Activated T-cell treated with anti-CD3 and anti-CD28 coated beads, Interleukin-2, amount 50 U/mL, for 4 hours (primary cell): ENCODE results near the gene TALDO1. TPM values are rescaled to one million over a fixed set of nuclear protein-coding genes. Genes with fewer than 3 reads are reported as not detected.
A peak's percentile ranks its signal among the peaks of the same experiment; 100 is the strongest.

Experiments used
- ATAC-seq, 2 donors: fragments of 200-7000 bp; cut with Tn5 transposase; one replicate each; pipeline ENCODE4 v1.10.0; 2021
- DNase-seq: peaks from one replicate; pipeline ENCODE4 v3.0.0-alpha.2; 2020
- H3K27me3 Mint-ChIP-seq: one replicate; pipeline ENCODE4 v1.8.0; 2021; ENCODE audit warnings: low read depth, mixed read lengths
- H3K36me3 Mint-ChIP-seq: one replicate; pipeline ENCODE4 v1.8.0; 2022; ENCODE audit warnings: mixed read lengths; ENCODE audit not compliant: insufficient read depth
- H3K4me1 Mint-ChIP-seq: one replicate; pipeline ENCODE4 v1.8.0; 2021; ENCODE audit warnings: low read depth, mixed read lengths
- H3K4me3 Mint-ChIP-seq: one replicate; pipeline ENCODE4 v1.8.0; 2021; ENCODE audit warnings: mild to moderate bottlenecking, moderate library complexity, mixed read lengths
- H3K9me3 Mint-ChIP-seq: one replicate; pipeline ENCODE4 v1.8.0; 2021; ENCODE audit warnings: mixed read lengths
- total RNA-seq, 3 donors: library from RNA; stranded (reverse); gene quantifications; one replicate each; pipeline ENCODE4 v1.2.1, GENCODE V29; 2021

The TALDO1 gene
- total RNA-seq, 3 donors from 2014 or later, result 281 to 316 (median 313) TPM

DNA sequence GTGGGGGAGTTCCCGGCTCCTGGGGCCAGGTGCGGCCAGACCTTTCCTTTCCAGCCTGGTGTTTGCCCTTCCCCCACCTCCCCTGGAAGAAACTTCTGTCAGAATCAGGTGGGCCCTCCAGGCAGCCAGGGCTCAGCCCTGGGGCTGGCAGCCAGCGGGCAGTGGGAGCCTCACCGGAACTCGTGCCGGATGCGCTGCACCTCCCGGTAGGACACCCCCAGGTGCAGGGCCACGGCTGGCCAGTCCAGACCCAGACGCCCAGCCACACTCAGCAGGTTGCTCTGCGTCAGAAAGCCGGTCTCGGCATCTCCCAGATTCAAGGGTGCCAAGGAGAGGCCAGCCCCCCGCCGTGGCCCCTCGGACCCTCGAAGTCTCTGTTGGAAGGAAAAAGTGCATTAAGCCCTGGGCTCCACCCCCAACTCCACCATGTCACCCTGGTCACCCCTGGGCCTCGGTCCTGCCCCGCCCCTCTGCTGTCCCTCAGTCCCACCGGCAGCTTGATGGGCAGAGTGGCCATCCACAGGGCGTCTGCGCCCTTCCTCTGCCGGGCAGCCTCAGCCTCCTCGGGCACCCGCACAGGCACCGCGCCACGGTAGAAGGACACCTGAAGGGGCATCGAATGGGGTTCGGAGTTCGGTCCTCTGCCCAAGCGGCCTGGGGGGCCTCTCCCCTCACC lies 52.5 kb downstream of the TALDO1 start:
- DNase-seq (no peak), ATAC-seq (no peak)
- peaks cover 18% of the 10 kb centered on the region for H3K4me1 Mint-ChIP-seq
- no peak overlapping the region for H3K4me3 Mint-ChIP-seq
- H3K27me3 Mint-ChIP-seq, result no peaks in the 10 kb centered on the region
- no peaks in the 10 kb centered on the region for H3K36me3 Mint-ChIP-seq
- H3K9me3 Mint-ChIP-seq, result no peaks in the 10 kb centered on the region

DNA sequence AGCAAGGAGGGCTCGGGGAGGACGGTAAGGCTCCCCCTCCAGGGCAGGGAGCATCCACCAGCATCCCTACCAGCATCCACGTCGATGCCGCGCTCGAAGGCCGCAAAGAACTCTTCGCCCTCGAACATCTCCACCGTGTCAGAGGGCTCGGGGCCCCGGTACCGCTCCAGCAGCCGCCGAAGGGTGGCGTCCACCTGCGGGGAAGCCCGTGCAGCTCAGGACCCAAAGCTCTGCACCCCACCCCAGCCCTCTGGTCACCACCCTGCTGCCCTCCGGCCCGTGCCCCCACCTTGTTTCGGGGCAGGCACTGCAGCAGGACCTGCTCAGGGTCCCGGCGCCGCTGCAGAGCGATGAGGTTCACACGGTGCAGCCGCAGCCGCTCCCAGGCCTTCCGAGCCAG lies 53.2 kb downstream of the TALDO1 start:
- Mint-ChIP-seq H3K27me3 (no peaks in the 10 kb centered on the region), H3K36me3 (no peaks in the 10 kb centered on the region), H3K4me1 (peaks cover 18% of the 10 kb centered on the region), H3K9me3 (no peaks in the 10 kb centered on the region), H3K4me3 (no peak overlapping the region)
- DNase-seq (no peak), ATAC-seq (no peak)

- H3K4me1 Mint-ChIP-seq, result peaks cover 16% of the 10 kb centered on the region
Observed at GRCh38 chr11:801097-801780, 54.0 kb downstream of the TALDO1 start.

DNA sequence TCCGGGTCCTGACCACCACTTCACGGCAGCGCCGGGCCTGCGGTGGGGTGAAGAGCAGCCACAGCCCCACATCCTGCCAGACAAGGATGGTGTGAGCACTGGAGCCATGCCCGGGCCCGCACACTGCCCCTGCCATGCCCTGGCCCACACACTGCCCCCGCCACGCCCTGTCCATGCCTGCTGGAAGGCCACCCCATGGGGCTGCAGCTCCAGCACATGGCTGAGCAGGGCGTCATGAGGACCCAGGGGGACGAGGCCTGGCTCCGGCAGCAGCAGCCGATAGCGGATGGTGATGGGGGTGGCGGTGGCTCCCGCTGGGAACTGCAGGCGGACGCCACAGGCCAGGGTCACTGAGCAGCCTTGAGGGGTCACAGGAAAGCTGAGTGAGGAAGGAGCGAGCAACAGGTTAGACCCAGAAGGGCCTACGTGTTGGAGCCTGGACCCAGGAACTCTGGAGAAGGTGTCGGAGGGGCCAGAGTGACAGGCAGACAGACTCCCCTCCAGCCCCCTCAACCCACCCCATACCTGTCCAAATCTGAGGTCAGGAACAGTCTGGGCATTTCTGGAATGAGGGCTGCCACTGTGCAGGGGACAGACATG lies 54.9 kb downstream of the TALDO1 start:
- H3K4me3 Mint-ChIP-seq, result no peak overlapping the region
- ATAC-seq, result no peak

More at GRCh38 chr11:801097-801780, 54.0 kb downstream of the TALDO1 start:
- DNase-seq (no peak), ATAC-seq (no peak)
- Mint-ChIP-seq H3K36me3 (no peaks in the 10 kb centered on the region), H3K27me3 (no peaks in the 10 kb centered on the region), H3K9me3 (no peaks in the 10 kb centered on the region), H3K4me3 (no peak overlapping the region)

DNA sequence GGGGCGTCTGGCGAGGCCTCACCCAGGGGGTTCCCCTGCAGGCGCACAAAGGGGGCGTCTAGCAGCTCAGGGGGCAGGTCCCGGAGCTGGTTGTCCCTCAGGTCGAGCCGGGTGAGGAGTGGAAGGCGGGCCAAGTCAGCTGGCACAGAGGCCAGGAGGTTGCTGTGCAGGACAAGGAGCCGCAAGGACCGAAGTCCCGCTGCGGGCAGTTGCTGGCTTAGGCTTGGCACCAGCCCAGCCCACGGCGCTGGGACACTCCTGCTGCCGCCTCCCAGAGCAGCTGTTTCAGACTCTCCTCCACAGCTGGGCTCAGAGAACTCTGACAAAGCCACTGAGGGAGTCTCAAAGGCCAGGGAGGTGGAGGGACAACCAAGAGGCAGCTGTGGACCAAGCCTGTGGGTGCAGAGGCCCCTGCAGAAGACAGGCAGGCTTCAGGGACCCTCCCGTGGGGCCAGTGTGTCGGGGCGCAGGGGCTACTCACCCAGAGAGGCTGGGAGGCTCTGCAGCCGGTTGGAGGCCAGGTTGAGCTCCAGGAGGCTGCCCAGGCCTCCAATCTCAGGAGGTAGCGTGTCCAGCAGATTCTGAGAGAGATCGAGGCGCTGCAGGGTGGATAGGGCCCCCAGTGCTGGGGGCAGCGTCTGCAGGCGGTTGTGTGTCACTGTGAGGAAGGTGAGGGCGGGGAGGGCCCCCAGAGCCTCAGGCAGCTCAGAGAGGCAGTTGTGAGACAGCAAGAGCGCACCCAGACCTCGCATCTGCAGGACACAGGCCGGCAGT lies 55.6 kb downstream of the TALDO1 start:
- Mint-ChIP-seq H3K9me3 (no peaks in the 10 kb centered on the region), H3K36me3 (no peaks in the 10 kb centered on the region), H3K4me3 (no peak overlapping the region), H3K27me3 (no peaks in the 10 kb centered on the region), H3K4me1 (peaks cover 10% of the 10 kb centered on the region)
- ATAC-seq (no peak), DNase-seq (no peak)

More for the DNA sequence above, 54.9 kb downstream of the TALDO1 start:
- Mint-ChIP-seq H3K36me3 (no peaks in the 10 kb centered on the region), H3K4me1 (peaks cover 10% of the 10 kb centered on the region), H3K9me3 (no peaks in the 10 kb centered on the region), H3K27me3 (no peaks in the 10 kb centered on the region)
- DNase-seq, result no peak

DNA sequence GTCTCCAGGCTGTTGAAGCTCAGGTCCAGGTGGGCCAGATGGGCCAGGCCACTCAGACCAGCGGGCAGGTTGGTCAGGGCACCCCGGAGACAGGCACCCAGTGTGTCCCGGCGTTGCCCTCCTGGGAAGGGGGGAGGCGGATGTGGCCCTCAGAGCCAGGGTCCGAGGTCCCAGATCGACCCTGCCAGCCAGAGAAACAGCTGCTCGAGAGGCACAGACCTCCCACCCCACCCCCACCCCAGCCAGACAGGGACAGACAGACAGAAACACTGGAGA lies 56.1 kb downstream of the TALDO1 start:
- H3K4me1 Mint-ChIP-seq, result peaks cover 15% of the 10 kb centered on the region
- H3K27me3 Mint-ChIP-seq, result no peaks in the 10 kb centered on the region
- H3K9me3 Mint-ChIP-seq, result no peaks in the 10 kb centered on the region
- ATAC-seq (no peak), DNase-seq (no peak)
- H3K4me3 Mint-ChIP-seq, result no peak overlapping the region
- no peaks in the 10 kb centered on the region for H3K36me3 Mint-ChIP-seq

- no peak for DNase-seq
Observed at GRCh38 chr11:803770-804598, 56.7 kb downstream of the TALDO1 start.

DNA sequence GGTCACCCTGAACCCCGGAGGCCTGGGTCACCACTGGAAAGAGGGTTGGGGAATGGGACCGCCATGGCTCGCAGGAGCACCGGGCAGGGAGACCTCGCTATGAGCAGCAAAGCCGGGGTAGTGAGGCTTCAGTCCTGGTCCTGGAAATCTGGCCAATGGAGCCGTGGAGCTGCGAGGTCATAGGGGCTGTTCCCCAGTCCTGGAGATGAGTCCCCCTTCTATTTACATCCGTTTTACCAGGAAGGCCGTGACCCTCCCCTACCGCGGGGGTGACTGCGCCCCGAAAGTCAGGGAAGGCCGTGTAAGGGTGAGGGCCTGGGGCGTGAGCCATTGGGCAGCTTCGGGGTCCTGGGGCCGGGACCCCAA lies 57.3 kb downstream of the TALDO1 start:
- H3K4me1 Mint-ChIP-seq, result peaks cover 18% of the 10 kb centered on the region
- H3K36me3 Mint-ChIP-seq, result no peaks in the 10 kb centered on the region
- DNase-seq, result no peak
- peak overlapping the region; percentile 72 for H3K4me3 Mint-ChIP-seq
- ATAC-seq, result no peak
- no peaks in the 10 kb centered on the region for H3K27me3 Mint-ChIP-seq
- no peaks in the 10 kb centered on the region for H3K9me3 Mint-ChIP-seq

More at GRCh38 chr11:803770-804598, 56.7 kb downstream of the TALDO1 start:
- Mint-ChIP-seq H3K9me3 (no peaks in the 10 kb centered on the region), H3K4me1 (peaks cover 18% of the 10 kb centered on the region), H3K36me3 (no peaks in the 10 kb centered on the region), H3K27me3 (no peaks in the 10 kb centered on the region), H3K4me3 (peak overlapping the region; percentile 72)
- no peak for ATAC-seq

DNA sequence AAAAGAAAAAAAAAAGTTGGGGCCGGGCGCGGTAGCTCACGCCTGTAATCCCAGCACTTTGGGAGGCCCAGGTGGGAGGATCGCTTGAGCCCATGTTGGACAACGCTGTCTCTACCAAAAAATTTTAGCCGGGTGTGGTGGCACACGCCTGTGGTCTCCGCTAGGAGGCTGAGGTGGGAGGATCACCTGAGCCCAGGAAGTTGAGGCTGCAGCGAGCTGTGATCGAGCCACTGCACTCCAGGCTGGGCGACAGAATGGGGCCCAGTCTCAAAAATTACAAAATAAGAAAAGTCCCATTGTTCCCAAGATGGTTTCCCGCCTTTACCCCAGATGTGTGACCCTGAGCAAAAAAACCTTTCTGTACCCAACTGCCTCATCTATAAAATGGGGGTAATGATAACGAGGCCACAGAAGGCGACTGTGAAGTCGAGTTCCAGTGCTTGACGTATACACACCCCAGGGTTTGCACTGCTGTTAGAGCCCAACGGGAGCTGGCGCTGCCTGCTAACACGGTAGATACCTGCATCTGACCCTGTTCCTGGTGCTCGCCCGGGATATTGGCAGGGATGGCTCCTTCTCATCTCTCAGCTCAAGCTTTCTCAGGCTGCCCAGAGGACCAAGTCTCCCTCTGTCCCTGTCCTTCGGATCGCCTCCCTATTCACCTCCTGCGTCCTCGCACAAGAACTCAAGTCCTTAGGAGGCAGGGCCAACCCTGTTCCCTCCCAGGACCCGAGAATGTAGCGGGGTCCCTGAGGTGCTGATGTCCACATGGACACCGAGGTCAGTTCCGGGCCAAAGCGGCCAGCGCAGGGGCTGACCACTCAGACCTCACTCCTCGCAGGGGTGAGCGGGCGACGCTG lies 61.4 kb downstream of the TALDO1 start:
- H3K4me1 Mint-ChIP-seq, result peaks cover 33% of the 10 kb centered on the region
- peak; percentile 0 to 2 for ATAC-seq
- H3K27me3 Mint-ChIP-seq, result no peaks in the 10 kb centered on the region
- H3K4me3 Mint-ChIP-seq, result peak overlapping the region; percentile 92
- no peaks in the 10 kb centered on the region for H3K9me3 Mint-ChIP-seq
- DNase-seq, result no peak
- peaks cover 26% of the 10 kb centered on the region for H3K36me3 Mint-ChIP-seq

DNA sequence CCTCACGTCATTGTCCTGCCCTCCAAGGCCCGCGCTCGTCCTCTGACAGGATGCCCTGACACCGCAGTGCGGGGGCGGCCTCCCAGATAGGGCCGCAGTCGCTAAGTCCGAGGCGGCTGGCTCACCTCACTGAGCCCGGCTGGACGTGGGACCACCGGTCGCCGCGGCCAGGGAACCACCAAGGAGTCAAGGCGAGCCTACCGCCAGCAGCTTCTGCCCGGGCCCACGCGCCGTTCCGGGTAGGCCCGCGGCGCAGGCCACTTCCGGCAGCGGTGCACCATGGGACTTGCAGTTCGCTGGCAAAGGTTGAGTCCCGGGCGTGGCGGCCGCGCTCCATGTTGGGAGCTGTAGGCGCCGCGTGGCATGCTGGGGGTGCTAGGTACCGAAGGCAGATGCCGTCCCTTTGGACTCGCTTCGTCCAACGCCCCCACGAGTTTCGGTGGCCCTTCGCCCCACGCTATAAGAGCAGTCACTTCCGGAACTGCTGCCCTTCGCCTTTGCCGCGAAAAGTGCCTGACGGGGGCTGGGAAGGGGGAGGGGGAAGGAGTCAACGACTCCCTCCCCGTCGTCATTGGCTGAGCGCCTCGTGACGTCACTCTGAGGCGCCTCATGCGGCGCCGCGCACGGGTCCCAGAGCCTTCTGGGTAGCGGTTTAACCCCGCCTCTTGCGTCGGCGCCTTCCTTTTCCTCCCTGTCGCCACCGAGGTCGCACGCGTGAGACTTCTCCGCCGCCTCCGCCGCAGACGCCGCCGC lies 62.2 kb downstream of the TALDO1 start, which contains the start of gene RPLP2:
TSS of gene RPLP2 (plus strand) at position 681 of the 753 bp plus-strand sequence. CDS start 268 bp downstream, outside the sequence.
- DNase-seq (peak; percentile 98), ATAC-seq (peak; percentile 84 to 86)
- no peaks in the 10 kb centered on the region for H3K9me3 Mint-ChIP-seq
- peaks cover 30% of the 10 kb centered on the region for H3K4me1 Mint-ChIP-seq
- H3K36me3 Mint-ChIP-seq, result peaks cover 29% of the 10 kb centered on the region
- H3K4me3 Mint-ChIP-seq, result peak within 1 kb of the TSS; percentile 92
- H3K27me3 Mint-ChIP-seq, result no peaks in the 10 kb centered on the region

DNA sequence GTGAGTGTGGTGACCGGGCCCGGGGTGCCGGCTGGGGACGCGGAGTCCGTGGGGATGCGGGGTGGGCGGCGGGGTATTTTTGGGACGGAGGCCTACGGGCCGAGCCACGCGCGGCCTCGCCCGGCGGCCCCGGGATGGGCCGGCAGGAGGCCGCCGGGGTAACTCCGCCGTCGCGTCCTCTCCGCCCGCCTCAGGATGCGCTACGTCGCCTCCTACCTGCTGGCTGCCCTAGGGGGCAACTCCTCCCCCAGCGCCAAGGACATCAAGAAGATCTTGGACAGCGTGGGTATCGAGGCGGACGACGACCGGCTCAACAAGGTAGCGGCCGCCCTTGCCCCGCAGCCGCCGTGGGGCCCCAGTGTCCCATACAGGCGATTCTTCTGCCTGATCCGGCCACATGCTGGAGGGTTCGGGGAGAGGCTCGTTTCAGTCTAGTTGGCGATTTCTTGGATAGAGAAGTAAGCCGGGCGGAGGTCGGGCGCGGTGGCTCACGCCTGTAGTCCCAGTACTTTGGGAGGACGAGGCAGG lies 62.8 kb downstream of the TALDO1 start:
- ATAC-seq (peak; percentile 1), DNase-seq (no peak)
- peaks cover 29% of the 10 kb centered on the region for H3K36me3 Mint-ChIP-seq
- no peaks in the 10 kb centered on the region for H3K9me3 Mint-ChIP-seq
- H3K4me3 Mint-ChIP-seq, result peak overlapping the region; percentile 92
- H3K27me3 Mint-ChIP-seq, result no peaks in the 10 kb centered on the region
- peaks cover 27% of the 10 kb centered on the region for H3K4me1 Mint-ChIP-seq

DNA sequence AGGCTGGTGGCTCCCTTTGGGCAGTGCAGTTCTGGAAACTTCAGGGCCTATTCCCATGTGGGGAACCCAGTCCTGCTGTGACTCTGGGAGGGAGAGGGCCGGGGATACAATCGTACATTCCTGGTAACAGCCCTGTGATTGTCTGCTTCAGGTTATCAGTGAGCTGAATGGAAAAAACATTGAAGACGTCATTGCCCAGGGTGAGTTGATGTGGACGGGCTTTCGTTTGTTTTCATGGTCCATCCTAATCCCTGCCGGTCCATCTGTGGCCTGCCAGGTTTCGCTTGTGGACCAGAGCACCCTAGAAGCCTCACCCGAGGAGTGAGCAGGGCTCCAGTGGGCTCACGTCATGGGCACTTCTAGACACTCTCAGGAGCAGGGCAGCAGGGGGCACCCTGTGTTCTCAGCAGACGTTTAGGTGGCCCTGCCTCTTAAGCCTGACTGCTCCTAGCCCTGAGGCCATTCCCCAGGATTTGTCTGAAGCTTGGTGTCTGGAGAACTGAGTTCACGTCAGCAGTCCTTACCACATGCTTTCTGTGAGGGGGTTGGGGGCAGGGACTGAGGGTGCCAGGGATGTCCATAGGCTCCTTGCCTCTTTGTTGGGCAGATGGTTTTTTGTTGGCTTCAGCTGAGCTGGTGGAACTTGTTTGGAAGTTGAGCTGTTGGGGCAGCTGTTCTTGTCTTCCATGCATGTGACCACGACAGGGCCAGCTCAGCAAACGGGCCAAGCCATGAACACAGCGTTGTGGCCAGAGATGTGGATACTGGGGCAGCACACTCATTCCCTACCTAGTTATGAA lies 64.4 kb downstream of the TALDO1 start:
- no peak for ATAC-seq
- DNase-seq, result no peak
- Mint-ChIP-seq H3K4me1 (peaks cover 27% of the 10 kb centered on the region), H3K4me3 (peak overlapping the region; percentile 92), H3K27me3 (no peaks in the 10 kb centered on the region), H3K36me3 (peaks cover 29% of the 10 kb centered on the region), H3K9me3 (no peaks in the 10 kb centered on the region)
